RKO (cell line): ENCODE measurements around the gene GNAQ.

Experiments used
- DNase-seq: peaks from one replicate; pipeline ENCODE4 v3.0.0-alpha.2; 2016; ENCODE audit warnings: low spot score

GNAQ gene

DNA sequence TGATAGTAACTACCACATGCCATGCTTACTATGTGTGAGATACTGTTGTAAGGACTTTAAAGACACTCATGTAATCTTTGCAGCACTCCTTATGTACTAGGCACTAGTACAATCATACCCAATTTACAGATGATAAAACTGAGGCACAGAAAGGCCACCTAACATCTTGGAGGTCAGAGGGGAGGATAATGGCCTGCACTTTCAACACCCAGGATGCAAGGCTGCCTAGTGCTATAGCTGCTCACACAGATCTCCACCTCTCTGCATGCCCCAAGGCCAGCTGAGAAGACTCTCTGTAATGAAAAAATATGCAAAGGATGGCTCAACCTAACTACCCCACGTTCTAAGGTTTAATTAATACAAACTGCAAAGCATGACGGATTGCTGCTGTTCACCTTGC is 57.2 kb downstream of the GNAQ start:
- DNase-seq: no peak

DNA sequence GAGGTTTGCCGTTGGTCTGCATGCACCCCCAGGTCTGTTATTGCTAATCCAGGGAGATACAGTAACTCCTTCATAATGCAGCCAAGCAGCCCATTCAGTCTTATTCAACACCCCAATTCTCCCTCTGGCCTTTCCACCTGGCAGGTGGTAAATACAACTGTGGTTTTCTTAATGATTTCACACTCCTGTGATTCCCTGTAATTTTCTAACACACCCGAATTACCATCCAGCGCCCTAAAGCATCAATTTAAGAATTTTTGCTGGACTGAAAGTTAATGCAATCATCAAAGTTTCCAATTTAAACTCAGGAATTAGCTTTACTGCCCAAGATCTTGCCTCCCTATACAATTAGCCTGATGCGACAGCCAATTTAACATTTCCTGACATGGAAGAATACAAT is 62.5 kb downstream of the GNAQ start:
- no peak for DNase-seq

DNA sequence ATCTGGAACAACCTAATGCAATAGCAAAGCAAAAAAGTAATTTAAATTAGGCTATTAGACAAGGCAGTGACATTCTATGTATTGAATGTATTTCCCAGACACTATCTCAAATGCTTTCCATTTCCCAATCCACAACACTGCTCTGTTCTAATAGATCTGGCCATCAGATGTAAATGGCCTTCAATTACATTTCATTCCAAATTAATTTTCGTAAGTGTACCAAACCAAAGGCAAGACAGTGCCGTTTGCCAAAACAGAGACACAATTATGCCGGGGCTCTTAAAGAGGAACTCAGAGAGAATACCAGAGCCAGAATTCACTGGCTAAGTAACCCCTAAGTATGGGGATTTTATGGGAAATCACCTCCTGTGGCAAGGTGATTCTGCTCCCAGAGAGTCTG is 63.1 kb downstream of the GNAQ start:
- DNase-seq: no peak

DNA sequence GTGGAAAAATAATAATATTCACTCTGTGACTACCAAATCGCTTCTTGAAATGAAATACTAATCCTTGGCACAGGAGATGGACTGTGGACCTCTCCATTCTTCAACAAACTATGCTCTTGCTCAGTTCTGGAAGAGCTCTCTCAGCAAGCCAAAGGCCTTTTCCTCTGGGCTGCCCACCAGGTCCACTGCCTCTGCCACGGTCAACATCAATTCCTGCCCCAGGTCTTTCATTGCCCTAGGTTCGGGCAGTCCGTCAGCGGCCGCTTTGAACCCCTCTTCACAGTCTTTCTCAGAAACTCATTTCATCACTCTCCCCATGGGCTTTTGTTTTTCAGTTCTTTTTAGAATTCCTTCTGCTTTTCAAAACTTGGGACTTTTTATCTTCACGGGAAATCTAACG is 64.9 kb downstream of the GNAQ start:
- no peak for DNase-seq

DNA sequence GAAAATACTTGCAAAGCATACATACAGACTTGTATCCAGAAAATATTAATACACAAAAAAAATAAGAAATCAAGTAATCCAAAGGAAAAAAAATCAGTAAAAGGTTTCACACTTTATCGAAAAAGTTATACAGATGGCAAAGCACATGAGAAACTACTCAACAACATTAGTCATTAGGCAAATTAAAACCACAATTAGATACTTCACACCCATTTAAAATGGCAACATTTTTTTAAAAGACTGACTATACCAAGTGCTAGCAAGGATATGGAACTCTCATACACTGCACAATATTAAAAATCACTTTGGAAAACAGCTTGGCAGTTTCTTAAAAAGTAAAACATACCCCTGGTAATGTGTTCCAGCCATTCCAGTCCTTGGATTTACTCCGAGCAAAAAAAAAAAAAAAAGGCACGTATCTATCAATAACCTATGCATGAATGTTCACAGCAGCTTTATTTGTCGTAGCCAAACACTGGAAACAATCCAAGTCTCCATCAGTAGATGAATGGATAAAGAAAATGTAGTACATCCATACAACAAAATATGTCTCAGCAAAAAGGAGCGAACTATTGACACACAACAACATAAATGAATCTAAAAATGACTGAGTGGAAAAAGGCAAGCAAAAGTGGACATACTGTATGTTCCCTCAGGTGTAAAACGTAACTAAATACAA is 66.0 kb downstream of the GNAQ start:
- DNase-seq: no peak

DNA sequence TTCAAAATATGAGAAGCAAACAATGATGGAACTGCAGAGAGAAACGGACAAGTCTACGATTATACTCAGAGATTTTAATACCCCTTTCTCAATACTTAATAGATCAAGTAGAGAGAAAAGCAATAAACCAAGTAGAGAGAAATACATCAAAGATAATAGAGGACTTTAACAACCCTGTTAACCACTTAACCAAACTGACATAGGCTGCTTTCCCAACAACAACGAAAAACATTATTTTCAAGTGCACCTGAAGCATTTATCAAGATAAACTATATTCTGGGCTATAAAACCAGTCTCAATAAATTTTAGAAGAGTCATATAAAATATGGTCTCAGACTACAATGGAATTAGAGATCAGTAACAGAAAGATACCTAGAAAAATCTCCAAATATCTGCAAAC is 67.4 kb downstream of the GNAQ start:
- no peak for DNase-seq

DNA sequence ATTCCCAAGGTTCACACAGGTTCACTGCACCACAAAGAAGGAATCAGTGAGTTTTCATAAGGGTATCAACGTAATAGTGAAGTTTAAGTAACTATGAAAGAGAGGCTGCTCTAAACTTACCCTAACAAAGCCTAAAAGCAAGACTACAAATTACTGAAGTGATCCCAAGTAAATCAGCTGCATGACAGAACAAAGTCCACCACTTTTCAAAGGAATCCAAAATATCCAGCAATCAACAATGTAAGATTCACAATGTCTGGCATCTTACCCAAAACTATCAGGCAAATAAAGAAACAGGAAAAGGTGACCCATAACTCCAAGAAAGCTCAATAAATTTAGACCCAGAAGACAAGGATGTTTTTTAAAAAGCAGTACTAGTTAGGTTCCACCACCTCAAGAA is 70.1 kb downstream of the GNAQ start:
- no peak for DNase-seq

DNA sequence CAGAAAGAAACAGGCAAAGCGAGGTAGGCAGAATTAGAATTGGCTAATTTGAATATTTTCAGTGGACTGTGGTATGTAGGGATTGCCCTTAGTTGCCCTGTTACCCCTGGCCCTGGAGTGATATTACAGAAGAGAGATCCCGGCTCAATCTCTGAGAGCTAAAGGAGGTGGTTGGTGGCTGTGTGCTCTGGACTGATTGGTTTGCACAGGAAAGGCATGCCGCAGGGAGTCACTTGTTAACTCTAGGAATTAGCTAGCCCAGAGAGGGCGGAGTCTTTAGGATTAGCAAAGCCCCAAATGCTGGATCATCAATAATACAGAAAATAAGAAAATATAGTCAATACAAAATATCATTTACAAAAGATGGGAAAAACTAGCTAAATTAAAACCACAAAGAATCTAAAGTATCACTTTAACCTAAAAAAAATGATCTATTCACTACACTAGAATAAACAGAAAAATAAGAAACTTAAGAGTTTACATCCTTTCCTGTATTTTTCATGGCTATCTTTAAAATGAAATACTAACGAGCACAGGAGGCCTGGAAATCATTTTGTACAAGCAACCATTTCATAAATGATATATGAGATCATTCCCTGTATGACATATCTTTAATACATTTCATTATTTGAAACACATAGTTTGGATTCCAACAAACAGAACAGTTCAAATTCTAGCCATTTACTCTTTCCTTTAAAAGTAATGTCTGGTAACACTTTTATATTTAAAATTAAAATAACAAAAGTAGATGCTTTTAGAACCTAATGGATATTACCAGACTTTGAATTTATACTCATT is 71.1 kb downstream of the GNAQ start:
- DNase-seq: no peak

DNA sequence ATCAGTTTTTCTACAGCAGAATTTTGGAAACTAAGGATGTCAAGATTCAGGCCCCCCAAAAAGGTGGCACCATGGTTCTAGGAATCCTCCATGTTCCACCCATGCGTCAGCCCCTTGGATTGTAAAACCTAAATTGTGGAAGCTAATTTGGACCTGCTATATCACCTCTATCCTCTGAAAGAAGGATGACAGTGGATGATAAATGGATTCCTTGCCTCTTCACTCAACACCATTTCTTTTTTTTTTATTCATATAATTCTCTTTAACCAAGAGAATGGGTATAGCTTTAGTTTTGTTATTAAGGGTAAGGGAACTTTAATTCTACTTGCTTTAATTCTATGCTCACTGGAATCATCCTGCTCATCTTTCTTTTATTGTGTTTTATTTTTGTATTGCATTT is 71.8 kb downstream of the GNAQ start:
- DNase-seq: no peak

DNA sequence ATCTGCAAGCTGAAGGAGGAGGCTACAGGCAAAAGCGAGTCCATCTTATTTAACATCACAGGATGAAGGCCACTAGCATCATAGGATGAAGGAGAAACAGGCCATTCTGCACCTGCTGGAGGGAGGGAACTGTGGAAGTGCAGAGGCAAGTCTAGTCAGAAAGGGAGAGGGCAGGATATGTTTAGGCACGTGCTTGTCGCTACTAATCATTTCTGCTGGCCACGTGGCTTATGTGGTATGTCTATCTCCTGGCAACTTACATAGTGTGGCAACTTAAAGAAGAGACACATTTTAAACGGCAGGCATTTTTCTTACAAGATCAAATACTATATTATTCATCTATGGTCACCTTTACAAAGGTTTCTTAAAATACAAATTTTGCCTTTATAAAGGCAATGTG is 74.0 kb downstream of the GNAQ start:
- DNase-seq: no peak

DNA sequence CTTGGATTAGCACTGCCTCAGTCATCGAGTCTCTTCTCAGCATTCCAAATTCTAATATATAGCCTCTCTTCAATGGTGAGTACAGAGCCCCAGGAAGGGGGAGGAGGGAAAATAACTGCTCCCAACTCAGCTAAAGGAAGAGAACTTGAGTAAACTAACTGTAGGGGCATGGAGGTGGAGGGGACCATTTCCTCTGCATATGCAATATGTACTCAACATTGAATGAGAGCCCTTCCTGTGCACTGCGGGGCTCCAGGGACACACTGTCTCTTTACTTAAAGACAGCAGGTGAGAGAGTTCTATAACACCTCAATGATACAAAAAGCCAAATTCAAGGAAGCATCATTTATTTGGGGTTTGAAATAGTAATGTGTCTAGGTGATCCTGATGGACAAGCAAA is 75.1 kb downstream of the GNAQ start:
- no peak for DNase-seq

DNA sequence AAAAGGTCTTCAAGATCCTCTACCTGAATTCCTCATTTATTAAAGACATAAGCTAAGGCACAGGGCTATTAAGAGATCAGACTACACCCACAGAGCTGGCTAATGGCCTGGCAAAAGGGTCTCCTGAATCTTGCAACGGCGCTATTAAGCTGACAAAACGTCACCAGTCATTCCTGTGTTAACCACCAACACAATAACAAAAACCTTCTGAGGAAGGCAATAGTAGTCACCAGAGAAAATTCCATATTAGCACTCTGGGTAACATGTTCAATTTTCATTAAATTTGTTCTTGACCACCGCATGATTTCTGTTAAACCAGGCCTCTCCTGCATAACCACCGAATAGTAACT is 77.0 kb downstream of the GNAQ start:
- DNase-seq: no peak

DNA sequence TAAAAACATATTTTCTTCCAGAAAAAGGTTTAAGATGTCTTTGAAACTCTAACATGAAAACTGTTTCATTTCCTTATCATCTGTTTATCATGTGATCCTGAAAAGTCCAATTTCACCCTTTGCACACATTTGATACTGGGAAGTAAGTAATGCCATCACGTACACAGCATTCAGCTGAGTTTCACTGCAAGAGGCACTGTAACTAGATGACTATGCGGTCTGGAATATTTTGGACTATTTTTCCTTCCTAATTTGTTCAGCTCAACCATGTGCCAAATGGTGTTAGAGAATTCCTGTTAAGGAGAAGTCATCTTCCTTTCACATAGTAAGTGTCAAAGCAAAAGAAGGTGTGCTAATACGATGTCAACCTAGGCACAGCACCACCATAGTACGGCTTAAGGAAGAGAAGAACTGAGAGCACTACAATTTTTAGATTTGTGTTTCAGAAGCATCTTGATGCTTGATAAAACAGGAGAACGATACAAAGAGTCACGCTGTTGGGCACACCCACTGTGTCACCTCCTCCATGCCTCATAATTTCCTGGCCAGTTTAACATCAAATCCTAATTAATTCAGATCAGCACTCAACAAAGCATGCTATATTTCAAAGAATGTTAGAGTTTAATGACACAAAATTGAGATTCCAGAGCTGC is 77.5 kb downstream of the GNAQ start:
- no peak for DNase-seq

DNA sequence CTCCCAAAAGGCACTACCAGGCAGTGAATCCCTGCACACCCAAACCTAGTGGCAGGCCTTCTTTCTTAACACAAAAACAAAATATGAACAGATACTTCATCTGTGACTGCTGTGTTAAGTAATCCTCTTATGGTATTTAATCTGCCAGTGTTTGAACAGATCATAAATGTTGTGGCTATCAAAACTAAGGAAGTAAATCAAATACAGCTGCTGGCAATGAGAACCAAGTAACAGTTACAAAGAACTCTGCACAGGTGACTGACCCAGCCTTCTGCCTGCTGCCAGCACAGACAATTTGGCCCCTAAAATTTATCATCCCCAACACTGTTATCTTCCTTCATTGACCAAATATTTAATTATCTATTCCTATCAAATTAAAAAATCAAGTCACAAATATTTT is 78.0 kb downstream of the GNAQ start:
- no peak for DNase-seq

DNA sequence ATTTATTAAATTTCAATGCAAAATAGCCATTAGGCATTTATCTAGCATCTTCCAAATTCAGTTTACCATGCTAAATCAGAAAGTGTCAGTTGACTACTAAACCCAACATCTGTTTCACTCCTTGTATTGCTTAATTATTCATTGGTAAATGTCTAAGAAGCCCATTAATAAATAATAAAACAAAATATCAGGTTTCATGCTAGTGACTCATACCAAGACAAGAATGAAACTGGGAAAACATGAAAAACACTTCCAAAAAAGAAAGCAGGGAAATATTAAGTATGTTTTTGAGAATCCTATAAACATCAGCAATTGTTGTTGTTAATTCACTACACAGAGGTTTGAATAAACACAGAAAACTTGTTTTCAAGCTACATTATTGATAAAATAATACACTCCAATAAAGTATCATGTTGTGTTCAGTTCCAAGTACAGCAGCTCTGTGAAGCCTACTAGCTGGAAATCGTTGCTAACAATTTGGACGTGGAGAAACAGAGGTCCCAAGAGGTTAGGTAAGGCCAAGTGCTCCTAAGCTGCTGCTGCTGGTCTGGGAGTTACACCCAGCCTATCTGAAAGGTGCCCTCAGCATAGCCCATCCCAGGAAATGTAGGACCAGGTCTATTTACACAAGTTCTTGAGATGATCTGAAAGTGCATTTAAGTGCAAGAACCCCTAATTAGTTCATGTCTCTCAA is 78.8 kb downstream of the GNAQ start:
- DNase-seq: no peak

DNA sequence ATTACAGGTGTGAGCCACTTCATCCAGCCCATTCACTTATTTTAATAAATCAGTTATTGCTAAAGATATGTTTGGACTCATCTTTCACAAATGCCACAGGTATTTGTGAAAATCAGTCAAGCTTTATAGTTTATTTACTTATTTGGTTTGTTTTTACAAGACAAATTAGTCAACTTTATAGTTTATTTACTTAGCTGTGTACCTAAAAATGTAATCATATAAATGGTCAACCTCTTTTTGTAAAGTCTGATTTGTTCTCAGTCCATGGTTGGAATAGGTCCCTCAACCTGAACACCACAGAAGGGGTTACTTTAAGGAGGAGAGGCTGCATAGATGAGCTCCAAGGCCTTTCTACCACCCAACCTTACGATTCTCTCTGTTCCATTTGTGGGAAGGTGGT is 80.2 kb downstream of the GNAQ start:
- no peak for DNase-seq

DNA sequence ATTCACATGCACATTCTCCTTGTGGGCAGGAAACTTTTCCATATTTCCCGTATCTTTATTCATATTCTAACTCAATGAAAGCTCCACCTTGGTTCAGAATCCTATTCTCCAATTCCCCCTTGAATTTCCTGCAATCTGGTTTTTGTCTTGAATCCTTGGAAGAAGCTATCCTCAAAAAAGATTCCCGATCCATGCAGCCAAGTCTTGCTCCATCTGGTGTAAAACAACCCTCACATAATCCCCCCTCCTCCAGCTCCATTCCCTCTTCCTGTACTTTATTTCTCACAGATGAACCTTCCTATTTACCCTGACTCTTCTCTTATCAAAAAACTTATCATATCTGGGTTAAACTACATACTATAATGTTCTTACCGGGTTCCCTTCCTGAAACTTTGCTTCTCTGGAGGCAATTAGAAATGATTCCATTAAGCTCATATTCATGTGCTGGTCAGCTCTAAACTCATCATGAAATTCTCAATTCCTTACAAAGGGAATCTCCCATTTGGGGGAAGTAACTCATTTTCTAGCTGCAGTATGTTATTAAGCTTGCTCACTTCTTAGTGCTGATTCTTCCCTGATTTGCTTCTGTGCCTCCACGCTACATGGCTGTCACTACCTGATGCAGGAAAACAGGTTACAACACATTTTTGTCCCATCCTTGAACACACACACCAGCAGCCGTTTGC is 81.7 kb downstream of the GNAQ start:
- DNase-seq: no peak

DNA sequence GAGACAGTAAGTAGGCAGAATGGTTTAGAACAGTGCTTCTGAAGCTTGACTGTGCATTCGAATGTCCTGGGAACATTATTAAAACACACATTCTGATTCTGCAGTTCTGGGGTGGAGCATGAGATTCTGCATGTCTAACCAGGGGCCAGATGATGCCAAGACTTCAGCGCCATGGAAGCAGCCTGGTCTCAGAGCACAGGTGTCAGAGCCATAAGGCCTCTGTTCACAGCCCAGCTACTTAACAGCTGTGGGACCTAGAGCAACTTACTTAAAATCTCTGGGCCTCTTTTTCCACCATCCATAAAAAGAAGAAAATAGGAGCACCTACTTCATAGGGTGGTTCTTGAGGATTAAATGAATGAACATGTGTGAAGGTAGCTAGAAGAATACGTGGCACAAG is 84.0 kb downstream of the GNAQ start:
- DNase-seq: no peak

DNA sequence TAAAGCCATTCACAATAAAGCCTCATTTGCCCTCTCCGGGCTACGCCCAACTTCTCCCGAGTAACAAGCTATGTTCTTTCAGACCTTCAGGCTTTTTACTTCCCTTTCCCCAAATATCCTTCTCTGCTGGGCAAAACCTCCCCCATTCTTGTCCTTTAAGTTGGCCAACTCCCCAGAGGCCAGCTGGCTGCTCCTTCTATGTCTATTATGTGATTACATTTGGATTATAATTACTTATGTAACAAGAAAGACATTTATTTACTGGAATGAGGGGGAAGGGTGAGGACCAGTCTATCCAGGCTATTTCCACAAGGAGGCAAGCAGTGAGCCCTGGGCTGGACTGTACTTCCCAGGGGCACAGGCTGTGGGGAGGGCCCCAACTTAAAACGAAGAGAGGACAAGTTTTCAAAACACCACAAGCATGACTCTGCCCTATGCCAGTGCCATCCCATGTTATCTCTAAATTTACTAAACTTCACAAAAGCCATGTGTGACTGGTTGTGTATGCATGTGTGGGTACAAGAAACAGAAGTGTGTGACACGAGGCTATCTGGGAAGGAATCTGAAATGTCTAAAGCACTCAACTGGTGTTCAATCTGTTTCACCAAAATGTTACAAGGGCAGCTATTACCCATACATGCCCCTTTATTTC is 84.5 kb downstream of the GNAQ start:
- no peak for DNase-seq

DNA sequence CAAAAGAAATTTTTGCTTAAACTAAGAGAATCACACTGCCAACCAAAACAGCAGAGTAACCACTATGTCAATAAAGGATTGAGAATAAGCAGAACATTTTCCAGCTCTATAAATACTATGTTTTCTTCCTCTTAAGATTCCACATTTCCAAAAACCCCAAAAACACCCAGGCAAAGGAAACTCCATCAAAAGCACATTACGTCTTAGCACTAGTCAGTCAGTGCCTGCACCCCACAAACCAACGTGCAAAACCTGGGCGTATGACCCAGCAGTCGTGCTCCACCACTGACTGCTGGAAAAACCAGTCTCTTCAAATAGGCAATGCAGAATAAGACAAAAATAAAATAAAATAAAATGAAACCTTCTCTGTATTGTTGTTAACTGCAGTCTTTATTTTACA is 85.3 kb downstream of the GNAQ start:
- no peak for DNase-seq

DNA sequence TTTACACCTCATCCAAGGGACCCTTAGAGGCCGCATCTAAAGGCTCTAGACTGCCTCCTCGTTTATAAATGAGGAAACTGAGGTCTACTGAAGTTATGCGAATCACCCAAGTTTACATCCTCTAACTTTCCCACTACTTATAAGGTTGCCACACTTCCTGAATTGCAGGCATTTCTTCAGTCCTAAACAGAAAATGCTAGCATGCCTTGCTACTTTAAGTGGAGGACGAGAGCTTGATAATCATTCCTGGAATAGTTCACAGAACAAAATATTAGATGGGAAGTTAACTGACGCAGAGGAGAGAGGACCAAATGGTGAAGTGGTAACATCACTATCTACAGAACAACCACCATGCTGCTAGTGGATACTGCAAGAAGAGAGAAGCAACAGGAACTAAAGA is 85.8 kb downstream of the GNAQ start:
- no peak for DNase-seq
